GM12878 (cell line): ENCODE measurements around the gene ATL2. TPM values are rescaled to one million over a fixed set of nuclear protein-coding genes. Genes with fewer than 3 reads are reported as not detected.

ENCODE experiments used
- ATAC-seq: fragments of 200-7000 bp; cut with Tn5 transposase; 3 replicates; pipeline ENCODE4 v1.9.1; 2020; ENCODE audit warnings: mild to moderate bottlenecking, moderate library complexity
- BruUV-seq: library from RNA; stranded (reverse); fragments of 400-500 nt; replicated peaks from 2 replicates; lab custom pipeline; 2021; lab: Mats Ljungman, UMichigan
- CTCF ChIA-PET: fragments of 300-600 bp; sonication (Branson Sonifier 250); formaldehyde crosslinking; extraction: SDS; loops from one replicate; lab custom pipeline; 2021; ENCODE audit warnings: inconsistent platforms; lab: Yijun Ruan, JAX
- POLR2A ChIA-PET: fragments of 350-600 bp; formaldehyde crosslinking; extraction: SDS; loops from one replicate; lab custom pipeline; 2021; ENCODE audit warnings: inconsistent platforms; lab: Charles Lee
- RAD21 ChIA-PET: fragments of 300-600 bp; sonication (Branson Sonifier 250); formaldehyde crosslinking; loops from one replicate; lab custom pipeline; 2023; ENCODE audit warnings: antibody characterized with exemption; ENCODE audit not compliant: unreplicated experiment; lab: Charles Lee
- SMC1A ChIA-PET: fragments of 300-600 bp; sonication (Branson Sonifier 250); formaldehyde crosslinking; loops from one replicate; lab custom pipeline; 2023; ENCODE audit not compliant: unreplicated experiment, uncharacterized antibody; lab: Charles Lee
- DNase-seq: peaks from one replicate; pipeline ENCODE4 v3.0.0-alpha.2; 2011; ENCODE audit warnings: low read depth, low spot score
- FAIRE-seq: peaks from 3 replicates; lab custom pipeline; 2011; peaks lifted over from hg19 to GRCh38; lab: Jason Lieb, UNC
- H2AFZ ChIP-seq: 2 replicates; pipeline ENCODE4 v1.6.0; 2011; ENCODE audit warnings: low read depth, low read length, control low read depth; ENCODE audit not compliant: control insufficient read depth
- H3K27ac ChIP-seq: 2 replicates; pipeline ENCODE4 v1.5.1; 2011; ENCODE audit warnings: control low read depth; ENCODE audit not compliant: control insufficient read depth, insufficient read depth
- H3K27me3 ChIP-seq, 2 experiments: replicated peaks in 1 of 2; 2 replicates each; pipeline versions ENCODE4 v1.6.0 to v1.6.1; 2011; ENCODE audit warnings: low read length in 1 of 2; ENCODE audit not compliant: control insufficient read depth in 2 of 2, insufficient read depth in 2 of 2
- H3K36me3 ChIP-seq, 2 experiments: 2 replicates each; pipeline ENCODE4 v1.5.1; 2011; ENCODE audit warnings: low read length in 1 of 2; ENCODE audit not compliant: control insufficient read depth in 2 of 2, insufficient read depth in 2 of 2
- H3K4me1 ChIP-seq: 2 replicates; pipeline ENCODE4 v1.6.1; 2011; ENCODE audit warnings: mild to moderate bottlenecking, low read length, moderate library complexity, mixed read lengths; ENCODE audit not compliant: control insufficient read depth, insufficient read depth
- H3K4me2 ChIP-seq: 2 replicates; pipeline ENCODE4 v1.6.0; 2011; ENCODE audit warnings: control low read depth; ENCODE audit not compliant: control insufficient read depth, insufficient read depth
- H3K4me3 ChIP-seq: fragments of 200-600 bp; sonication (generic); 2 replicates; pipeline ENCODE4 v1.5.1; 2016
- H3K79me2 ChIP-seq: 2 replicates; pipeline ENCODE4 v1.6.0; 2011; ENCODE audit warnings: low read length; ENCODE audit not compliant: control insufficient read depth, insufficient read depth
- H3K9ac ChIP-seq: 2 replicates; pipeline ENCODE4 v1.8.0; 2011; ENCODE audit warnings: low read length, control low read depth, mixed read lengths; ENCODE audit not compliant: control insufficient read depth, insufficient read depth
- H3K9me3 ChIP-seq: replicated peaks from 3 replicates; pipeline ENCODE4 v1.5.1; 2011; ENCODE audit warnings: mild to moderate bottlenecking, low read length; ENCODE audit not compliant: control insufficient read depth, insufficient read depth
- H4K20me1 ChIP-seq: 2 replicates; pipeline ENCODE4 v1.6.0; 2011; ENCODE audit not compliant: control insufficient read depth, insufficient read depth
- E2F8 ChIP-seq: fragments of 450-650 bp; IDR thresholded peaks from 2 replicates; pipeline ENCODE4 v1.6.1; 2018; ENCODE audit warnings: mild to moderate bottlenecking, low read depth, moderate library complexity; ENCODE audit not compliant: partially characterized antibody
- HSF1 ChIP-seq: fragments of 150-350 bp; IDR thresholded peaks from 2 replicates; pipeline ENCODE4 v1.6.1; 2014; ENCODE audit warnings: mild to moderate bottlenecking, low read depth, low read length
- JUNB ChIP-seq: IDR thresholded peaks from 2 replicates; pipeline ENCODE4 v1.6.1; 2016; ENCODE audit warnings: antibody characterized with exemption, mild to moderate bottlenecking
- NFYB ChIP-seq: IDR thresholded peaks from 2 replicates; pipeline ENCODE4 v1.6.1; 2011; ENCODE audit warnings: low read depth, mild to moderate bottlenecking, low read length, improper control_type of control experiment, moderate library complexity; ENCODE audit not compliant: insufficient read depth
- SIN3A ChIP-seq: IDR thresholded peaks from 2 replicates; pipeline ENCODE4 v1.6.1; 2012; ENCODE audit warnings: low read depth, low read length, improper control_type of control experiment
- SMAD1 ChIP-seq: fragments of 450-650 bp; IDR thresholded peaks from 2 replicates; pipeline ENCODE4 v1.6.1; 2018; ENCODE audit warnings: mild to moderate bottlenecking, low read depth; ENCODE audit not compliant: partially characterized antibody
- ZNF622 ChIP-seq: fragments of 450-650 bp; IDR thresholded peaks from 2 replicates; pipeline ENCODE4 v1.6.1; 2017; ENCODE audit warnings: mild to moderate bottlenecking, inconsistent platforms
- WGBS: methylation state at CpG from one replicate; pipeline ENCODE4 v1.1.6; 2016; ENCODE audit warnings: low lambda C conversion rate; ENCODE audit not compliant: insufficient replicate concordance, insufficient coverage; ENCODE audit errors: missing lambda C conversion rate; 5-methylcytosine and 5-hydroxymethylcytosine counted together
- in situ Hi-C: fragments of 300-500 bp; cut with MboI; formaldehyde crosslinking; loops from 9 replicates; pipeline ENCODE4 v1.14.3; 2018; ENCODE audit warnings: mixed read lengths
- intact Hi-C: fragments of 100-400 bp; cut with micrococcal nuclease; formaldehyde crosslinking; loops from one replicate; pipeline ENCODE4 v1.14.2; 2022; ENCODE audit not compliant: unreplicated experiment
- polyA plus RNA-seq, 11 experiments: library from polyadenylated mRNA; depleted of rRNA in 4 of 11; unstranded in 6 of 11; stranded (reverse) in 5 of 11; fragments of >200 nt; fragmentation: Nextera tagmentation in 4 of 11; fragmentation: Illumina TruSeq in 1 of 11; extraction: Ambion mirVana in 4 of 11; extraction: Trizol in 1 of 11; gene quantifications; 1 replicate in 1 of 11; 2 replicates in 10 of 11; pipeline versions ENCODE4 v1.2.1 to v1.2.3, GENCODE V29; 2011 to 2016; ENCODE audit warnings: inconsistent platforms in 2 of 11, missing spikeins in 2 of 11, low read depth in 1 of 11
- total RNA-seq, 4 experiments: library from RNA; depleted of rRNA in 3 of 4; stranded (reverse); fragments of >200 nt in 3 of 4; fragmentation: Illumina TruSeq in 1 of 4; extraction: Trizol in 1 of 4; gene quantifications; 2 replicates each; pipeline versions ENCODE4 v1.2.1 to v1.2.3, GENCODE V29; 2013 to 2021
- TF ChIP-seq, protein P1 (sequence below): fragments of 150-350 bp; IDR thresholded peaks from 2 replicates; pipeline ENCODE4 v1.6.1; 2016; ENCODE audit warnings: low read depth, low read length
- TF ChIP-seq, protein P2 (sequence below): IDR thresholded peaks from 2 replicates; pipeline ENCODE4 v1.6.1; 2012; ENCODE audit warnings: low read depth, low read length, improper control_type of control experiment
- TF ChIP-seq, protein P3 (sequence below): fragments of 450-650 bp; formaldehyde crosslinking; IDR thresholded peaks from 2 replicates; pipeline ENCODE4 v1.4.0; 2020; ENCODE audit warnings: mild to moderate bottlenecking, moderate library complexity

Gene ATL2
- total and polyA plus RNA-seq, 10 of the 15 experiments (the other 5 are each of a cell fraction or from before 2014, with no cell fraction given), result 8.6 to 51.5 (median 41.8) TPM

- no peak for DNase-seq
- CTCF ChIA-PET, result interaction anchor here (1.6 kb wide), 1 partner anchor 124 kb away, joined by 4 read pairs; no protein-coding TSS in a partner anchor
- intact Hi-C loops, result no loop called here
- in situ Hi-C loops, result no loop called here
- 58% methylated on average over 3 of the region's 3 CpGs for WGBS
- no peak for ATAC-seq
- Histone ChIP-seq H3K27me3 (no peaks in the 10 kb centered on the region), H2AFZ (no peak overlapping the region), H3K27ac (no peak overlapping the region), H3K4me2 (no peak overlapping the region), H3K79me2 (no peaks in the 10 kb centered on the region), H3K4me1 (peaks cover 3% of the 10 kb centered on the region; the same call in 1 of the 2 replicates), H3K36me3 (no peaks in the 10 kb centered on the region), H4K20me1 (no peaks in the 10 kb centered on the region), H3K9me3 (no peaks in the 10 kb centered on the region), H3K9ac (no peak overlapping the region), H3K4me3 (no peak overlapping the region)
- POLR2A ChIA-PET, result no interaction called here
- SMC1A ChIA-PET, result interaction anchor here (1.0 kb wide), 1 partner anchor 9 kb away, joined by 3 read pairs; no protein-coding TSS in a partner anchor
- no TSS peak for BruUV-seq
- RAD21 ChIA-PET, result no interaction called here
- no peak for FAIRE-seq
- TF ChIP-seq JUNB, result no peak
- TF ChIP-seq, protein P1, sequence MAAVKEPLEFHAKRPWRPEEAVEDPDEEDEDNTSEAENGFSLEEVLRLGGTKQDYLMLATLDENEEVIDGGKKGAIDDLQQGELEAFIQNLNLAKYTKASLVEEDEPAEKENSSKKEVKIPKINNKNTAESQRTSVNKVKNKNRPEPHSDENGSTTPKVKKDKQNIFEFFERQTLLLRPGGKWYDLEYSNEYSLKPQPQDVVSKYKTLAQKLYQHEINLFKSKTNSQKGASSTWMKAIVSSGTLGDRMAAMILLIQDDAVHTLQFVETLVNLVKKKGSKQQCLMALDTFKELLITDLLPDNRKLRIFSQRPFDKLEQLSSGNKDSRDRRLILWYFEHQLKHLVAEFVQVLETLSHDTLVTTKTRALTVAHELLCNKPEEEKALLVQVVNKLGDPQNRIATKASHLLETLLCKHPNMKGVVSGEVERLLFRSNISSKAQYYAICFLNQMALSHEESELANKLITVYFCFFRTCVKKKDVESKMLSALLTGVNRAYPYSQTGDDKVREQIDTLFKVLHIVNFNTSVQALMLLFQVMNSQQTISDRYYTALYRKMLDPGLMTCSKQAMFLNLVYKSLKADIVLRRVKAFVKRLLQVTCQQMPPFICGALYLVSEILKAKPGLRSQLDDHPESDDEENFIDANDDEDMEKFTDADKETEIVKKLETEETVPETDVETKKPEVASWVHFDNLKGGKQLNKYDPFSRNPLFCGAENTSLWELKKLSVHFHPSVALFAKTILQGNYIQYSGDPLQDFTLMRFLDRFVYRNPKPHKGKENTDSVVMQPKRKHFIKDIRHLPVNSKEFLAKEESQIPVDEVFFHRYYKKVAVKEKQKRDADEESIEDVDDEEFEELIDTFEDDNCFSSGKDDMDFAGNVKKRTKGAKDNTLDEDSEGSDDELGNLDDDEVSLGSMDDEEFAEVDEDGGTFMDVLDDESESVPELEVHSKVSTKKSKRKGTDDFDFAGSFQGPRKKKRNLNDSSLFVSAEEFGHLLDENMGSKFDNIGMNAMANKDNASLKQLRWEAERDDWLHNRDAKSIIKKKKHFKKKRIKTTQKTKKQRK, result no peak
- TF ChIP-seq SMAD1, result no peak
- TF ChIP-seq, protein P2, sequence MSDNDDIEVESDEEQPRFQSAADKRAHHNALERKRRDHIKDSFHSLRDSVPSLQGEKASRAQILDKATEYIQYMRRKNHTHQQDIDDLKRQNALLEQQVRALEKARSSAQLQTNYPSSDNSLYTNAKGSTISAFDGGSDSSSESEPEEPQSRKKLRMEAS, result no peak
- TF ChIP-seq E2F8, result no peak
- no peak for TF ChIP-seq SIN3A
- no peak for TF ChIP-seq ZNF622
- TF ChIP-seq, protein P3, sequence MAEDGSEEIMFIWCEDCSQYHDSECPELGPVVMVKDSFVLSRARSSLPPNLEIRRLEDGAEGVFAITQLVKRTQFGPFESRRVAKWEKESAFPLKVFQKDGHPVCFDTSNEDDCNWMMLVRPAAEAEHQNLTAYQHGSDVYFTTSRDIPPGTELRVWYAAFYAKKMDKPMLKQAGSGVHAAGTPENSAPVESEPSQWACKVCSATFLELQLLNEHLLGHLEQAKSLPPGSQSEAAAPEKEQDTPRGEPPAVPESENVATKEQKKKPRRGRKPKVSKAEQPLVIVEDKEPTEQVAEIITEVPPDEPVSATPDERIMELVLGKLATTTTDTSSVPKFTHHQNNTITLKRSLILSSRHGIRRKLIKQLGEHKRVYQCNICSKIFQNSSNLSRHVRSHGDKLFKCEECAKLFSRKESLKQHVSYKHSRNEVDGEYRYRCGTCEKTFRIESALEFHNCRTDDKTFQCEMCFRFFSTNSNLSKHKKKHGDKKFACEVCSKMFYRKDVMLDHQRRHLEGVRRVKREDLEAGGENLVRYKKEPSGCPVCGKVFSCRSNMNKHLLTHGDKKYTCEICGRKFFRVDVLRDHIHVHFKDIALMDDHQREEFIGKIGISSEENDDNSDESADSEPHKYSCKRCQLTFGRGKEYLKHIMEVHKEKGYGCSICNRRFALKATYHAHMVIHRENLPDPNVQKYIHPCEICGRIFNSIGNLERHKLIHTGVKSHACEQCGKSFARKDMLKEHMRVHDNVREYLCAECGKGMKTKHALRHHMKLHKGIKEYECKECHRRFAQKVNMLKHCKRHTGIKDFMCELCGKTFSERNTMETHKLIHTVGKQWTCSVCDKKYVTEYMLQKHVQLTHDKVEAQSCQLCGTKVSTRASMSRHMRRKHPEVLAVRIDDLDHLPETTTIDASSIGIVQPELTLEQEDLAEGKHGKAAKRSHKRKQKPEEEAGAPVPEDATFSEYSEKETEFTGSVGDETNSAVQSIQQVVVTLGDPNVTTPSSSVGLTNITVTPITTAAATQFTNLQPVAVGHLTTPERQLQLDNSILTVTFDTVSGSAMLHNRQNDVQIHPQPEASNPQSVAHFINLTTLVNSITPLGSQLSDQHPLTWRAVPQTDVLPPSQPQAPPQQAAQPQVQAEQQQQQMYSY (CRISPR knock-in tag), result no peak
- TF ChIP-seq NFYB, result no peak
- no peak for TF ChIP-seq HSF1
Measured at GRCh38 chr2:38384338-38384737, 7.3 kb upstream of the ATL2 start.
